Measurements from ENCODE around the gene UTP25. TPM values are rescaled to one million over a fixed set of nuclear protein-coding genes. Genes with fewer than 3 reads are reported as not detected.
"Not testable (repeated sequence)": the region's sequence is repeated elsewhere in the genome, so short reads cannot be mapped to it uniquely, and the experiment has no call there.

Gene UTP25
- 7.2 TPM for polyA plus RNA-seq (ENCODE audit: insufficient read length)

DNA sequence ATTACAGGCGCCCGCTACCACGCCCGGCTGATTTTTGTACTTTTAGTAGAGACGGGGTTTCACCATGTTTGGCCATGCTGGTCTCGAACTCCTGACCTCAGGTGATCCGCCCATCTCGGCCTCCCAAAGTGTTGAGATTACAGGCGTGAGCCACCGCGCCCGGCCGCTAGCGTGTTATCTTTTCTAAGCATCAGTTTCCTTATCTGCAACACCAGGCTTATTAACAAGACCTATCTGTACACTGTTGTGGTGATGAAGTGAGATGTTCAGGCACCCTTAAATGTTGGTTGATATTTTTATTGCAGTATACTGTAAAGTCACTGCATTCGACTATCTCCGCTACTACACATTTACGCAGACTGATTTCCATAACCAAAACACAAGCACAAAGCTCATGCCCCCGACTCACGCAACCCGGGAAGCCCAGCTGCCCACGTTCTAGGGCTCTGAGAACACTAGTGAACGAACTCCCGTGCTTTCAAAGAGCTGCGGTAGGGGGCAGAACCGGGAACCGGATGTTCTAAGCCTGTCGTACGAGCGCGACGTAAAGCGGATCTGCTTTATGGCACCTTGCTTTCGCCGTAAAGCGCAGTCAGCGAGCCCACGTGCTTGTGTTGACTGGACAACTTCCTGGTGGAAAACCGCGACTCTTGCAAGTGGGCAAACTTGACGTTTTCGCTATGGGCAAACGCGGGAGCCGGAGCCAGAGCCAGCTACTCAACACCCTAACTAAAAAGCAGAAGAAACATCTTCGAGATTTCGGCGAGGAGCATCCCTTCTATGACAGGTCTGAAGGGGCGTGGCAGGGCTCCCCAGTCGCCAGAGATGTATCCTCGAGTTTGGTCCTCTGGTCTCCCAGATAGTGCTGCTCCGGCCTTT is at the start of gene UTP25:
Gene UTP25 (plus strand): TSS at position 589 of the 879 bp plus-strand sequence. CDS start 92 bp downstream, at position 681.
- peak; percentile 94 for DNase-seq

DNA sequence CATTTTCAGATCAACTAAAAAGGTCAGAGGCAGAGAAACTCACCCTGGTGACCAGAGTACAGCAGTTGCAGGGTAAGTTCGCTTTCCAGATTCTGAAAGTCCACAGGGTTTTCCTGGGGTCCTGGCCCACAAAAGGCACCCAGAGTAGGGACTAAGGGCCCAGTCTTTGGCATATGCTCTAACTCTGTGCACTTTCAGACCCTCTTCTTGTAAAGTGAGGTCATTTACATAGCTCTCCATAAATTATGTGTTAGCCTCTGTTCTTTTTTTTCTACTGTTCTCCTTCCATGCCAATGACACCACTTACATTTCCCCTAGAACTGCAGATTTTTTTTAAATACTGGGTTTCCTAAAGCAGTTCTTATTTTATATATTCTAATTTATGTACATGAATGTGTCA is 49.7 kb upstream of the UTP25 start:
- no peak for DNase-seq

DNA sequence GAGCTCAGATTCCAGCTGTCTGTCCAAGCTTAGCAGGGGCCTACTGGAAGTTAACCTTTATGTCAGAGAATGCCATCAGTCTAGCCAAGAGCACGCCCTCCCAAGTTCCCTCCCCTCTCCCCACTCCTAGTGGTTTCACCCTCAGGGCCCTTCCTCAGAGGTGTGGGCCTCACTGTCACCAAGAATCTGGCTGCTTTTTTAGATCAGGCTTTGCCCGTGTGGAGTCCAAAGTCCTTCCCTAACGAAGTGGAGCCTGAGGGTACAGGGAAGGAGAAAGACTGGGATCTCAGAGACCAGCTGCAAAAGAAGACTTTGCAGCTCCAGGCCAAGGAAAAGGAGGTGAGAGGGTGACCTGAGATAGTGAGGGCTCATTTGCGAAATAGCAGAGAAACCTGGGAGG is 47.5 kb upstream of the UTP25 start:
- no peak for DNase-seq

GRCh38 chr1:209783386-209783785 is 44.4 kb upstream of the UTP25 start:
- no peak for DNase-seq

- DNase-seq = peak; percentile 99
Observed at GRCh38 chr1:209784265-209785169, 43.3 kb upstream of the UTP25 start, which contains the start of gene C1orf74. Gene C1orf74, minus strand, starts transcription at chr1:209784559. Its CDS starts 925 bp downstream, at chr1:209783634.

GRCh38 chr1:209785592-209785991 is 42.2 kb upstream of the UTP25 start:
- no peak for DNase-seq

GRCh38 chr1:209786146-209786545 is 41.6 kb upstream of the UTP25 start:
- no peak for DNase-seq

GRCh38 chr1:209787551-209787950 is 40.2 kb upstream of the UTP25 start:
- DNase-seq = no peak

- DNase-seq = no peak
Observed at GRCh38 chr1:209789245-209789644, 38.5 kb upstream of the UTP25 start.

- no peak for DNase-seq
Observed at GRCh38 chr1:209790286-209791193, 37.2 kb upstream of the UTP25 start.

- DNase-seq = no peak
Observed at GRCh38 chr1:209791920-209792319, 35.9 kb upstream of the UTP25 start.

DNA sequence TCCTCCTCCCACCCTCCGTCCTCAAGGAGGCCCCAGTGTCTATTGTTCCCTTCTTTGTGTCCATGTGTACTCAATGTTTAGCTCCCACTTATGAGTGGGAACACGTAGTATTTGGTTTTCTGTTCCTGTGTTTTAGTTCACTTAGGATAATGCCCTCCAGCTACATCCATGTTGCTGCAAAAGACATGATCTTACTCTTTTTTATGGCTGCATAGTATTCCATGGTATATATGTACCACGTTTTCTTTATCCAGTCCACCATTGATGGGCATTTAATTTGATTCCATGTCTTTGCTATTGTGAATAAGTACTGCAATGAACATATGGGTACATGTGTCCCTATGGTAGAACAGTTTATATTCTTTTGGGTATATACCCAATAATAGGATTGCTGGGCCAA is 34.1 kb upstream of the UTP25 start:
- DNase-seq = not testable (repeated sequence)

- no peak for DNase-seq
Observed at GRCh38 chr1:209797978-209798639, 29.7 kb upstream of the UTP25 start.

GRCh38 chr1:209800984-209801834 is 26.6 kb upstream of the UTP25 start:
- peak; percentile 51 for DNase-seq

DNA sequence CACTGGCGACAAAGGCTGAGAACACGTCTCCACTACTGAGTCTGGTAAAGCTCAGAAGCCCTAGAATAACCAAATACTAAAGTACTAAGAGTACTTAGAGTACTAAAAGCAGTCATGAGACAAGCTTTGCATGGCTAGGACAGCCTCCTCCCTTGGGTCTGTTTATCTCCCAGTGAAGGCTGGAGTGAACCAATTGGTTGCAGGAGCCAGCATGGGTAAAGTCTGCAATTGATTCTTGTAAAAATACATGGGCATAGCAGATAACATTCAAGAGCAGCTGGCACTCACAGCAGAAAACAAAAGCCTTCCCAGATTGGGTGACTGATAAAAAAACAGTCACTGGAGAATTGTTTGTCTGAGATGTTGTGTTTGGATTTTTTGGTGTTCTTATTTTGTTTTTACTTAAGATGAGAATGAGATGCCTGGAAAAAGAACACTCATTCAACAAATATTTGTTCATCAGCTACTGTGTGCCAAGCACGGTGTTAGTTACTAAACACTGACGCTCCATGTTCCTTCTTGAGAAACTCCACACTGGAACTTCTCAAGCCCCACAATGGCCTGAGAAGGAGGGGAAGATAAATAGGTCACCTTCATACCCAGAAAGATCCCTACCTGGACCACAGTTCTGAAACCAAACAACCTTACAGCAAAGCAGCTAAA is 25.5 kb upstream of the UTP25 start:
- no peak for DNase-seq

- no peak for DNase-seq
Observed at GRCh38 chr1:209802780-209803152, 25.0 kb upstream of the UTP25 start.

DNA sequence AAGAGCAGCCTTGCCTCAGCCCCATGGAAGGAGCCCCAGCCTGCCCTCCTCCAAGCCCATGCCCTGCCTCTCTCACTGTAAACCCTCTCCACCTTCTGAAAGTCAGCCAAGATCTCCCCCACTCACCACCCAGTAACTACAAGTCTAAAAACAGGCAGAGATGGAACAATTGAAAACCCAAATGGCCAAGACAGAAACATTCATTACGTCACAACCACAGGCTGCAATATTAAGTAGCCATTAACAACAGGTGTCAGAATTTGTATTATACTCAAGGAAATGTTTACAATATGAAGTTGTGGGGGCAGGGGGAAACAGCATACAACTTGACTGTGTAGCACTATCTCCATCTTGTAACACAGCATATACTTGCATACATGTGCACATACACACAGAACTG is 24.2 kb upstream of the UTP25 start:
- DNase-seq = no peak

DNA sequence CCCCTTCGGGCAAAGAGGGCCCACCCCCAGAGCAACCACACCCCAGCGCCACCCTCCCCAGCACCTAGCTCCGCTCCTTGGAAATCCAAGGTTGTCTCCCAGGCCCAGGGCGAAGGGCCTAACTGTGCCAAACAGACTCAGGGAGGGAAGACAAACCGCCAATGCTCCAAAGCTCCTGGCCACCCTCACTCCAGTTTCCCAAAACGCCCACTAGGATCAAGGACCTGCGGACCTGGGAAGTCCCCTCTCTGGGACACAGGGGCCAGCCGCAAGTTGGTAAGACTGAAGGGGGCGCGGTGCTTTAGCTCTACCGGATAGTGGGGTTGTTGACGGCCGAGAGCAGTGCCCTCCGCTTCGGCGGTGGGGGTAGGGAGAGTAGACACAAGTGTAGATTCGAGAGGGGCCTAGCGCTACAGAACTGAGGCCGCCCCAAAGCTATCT is 22.4 kb upstream of the UTP25 start:
- no peak for DNase-seq

GRCh38 chr1:209805875-209806760 is 21.7 kb upstream of the UTP25 start, which contains the start of gene IRF6:
Gene IRF6, minus strand, starts transcription at chr1:209806142. Its CDS starts 4,729 bp downstream, at chr1:209801413.
- peak; percentile 73 for DNase-seq
